GM18907 (cell line): ENCODE data around the gene EIF2B2.

ENCODE experiments used
- ATAC-seq: cut with Tn5 transposase; IDR thresholded peaks from one replicate; pipeline ENCODE4 v1.9.1; 2021; ENCODE audit warnings: mild to moderate bottlenecking, moderate library complexity; ENCODE audit not compliant: unreplicated experiment

Gene EIF2B2

DNA sequence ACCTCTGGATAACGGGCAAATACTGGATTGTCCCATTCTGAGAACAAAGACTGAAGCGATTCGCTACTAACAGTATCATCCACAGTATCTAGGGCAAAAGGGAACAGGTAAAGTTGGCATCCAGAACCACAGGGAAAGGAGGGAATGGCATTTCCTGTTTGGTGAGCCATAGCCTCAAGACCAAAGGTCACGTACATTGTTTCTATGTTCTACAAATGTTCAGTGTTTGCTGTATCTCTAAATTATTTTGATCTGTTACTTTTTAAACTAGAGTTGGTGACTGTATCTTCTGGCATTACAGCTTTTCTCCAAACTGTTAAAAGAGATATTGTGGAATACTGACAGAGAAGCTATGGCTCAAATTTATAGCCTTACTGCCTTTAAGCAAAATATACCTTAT is 38.9 kb downstream of the EIF2B2 start:
- no peak for ATAC-seq

DNA sequence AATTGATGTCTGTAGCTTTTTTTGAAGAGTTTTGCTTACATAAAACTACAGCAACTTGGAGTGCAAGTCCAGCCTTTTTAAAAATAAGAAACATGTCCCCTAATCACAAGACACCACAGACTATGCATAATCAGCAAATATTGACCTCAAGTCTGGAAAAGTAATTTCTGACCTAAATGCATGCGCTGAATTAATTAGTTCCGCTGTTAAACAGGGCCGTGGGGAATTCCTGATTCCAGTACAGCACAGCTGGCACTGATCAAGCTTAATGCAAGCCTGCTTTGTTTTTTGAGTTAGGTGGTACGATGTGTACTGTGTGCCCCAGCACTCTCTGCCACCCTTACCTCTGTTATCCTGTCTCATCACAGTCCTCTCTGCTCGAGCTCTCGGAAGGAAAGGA is 39.3 kb downstream of the EIF2B2 start:
- ATAC-seq, result no peak

DNA sequence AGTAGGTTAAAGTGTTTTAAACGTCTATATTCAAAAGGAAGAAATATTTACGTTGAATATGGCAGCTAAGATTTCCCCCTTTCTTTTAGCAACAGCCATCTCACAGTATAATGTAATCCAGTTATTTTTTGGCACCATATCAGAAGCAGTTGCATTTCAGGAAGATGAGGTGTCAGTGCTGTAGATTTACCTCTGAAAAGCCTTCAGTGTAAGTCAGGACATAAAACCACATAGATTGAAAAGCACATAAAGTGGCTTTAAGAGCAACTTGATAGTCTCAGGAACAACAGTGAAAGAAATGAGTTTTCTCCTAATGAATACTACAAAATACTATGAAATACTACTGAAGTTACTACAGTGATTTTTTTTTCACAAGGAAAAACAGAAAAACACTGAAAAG is 41.6 kb downstream of the EIF2B2 start:
- ATAC-seq, result no peak

DNA sequence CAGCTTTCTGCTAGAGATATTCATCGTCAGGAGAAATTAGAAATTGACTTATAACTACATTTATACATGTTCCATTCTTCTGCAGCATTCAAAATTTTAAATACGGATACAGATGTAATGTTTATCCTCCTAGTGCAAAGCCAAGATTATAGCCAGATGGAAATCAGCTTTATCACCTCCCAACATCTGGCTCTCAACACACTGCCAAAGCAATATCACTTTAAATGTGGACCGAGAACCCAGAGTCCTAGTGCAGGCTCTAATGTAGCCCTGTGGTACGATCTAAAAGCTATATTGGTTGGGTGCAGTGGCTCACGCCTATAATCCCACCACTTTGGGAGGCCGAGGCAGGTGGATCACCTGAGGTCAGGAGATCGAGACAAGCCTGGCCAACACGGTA is 42.0 kb downstream of the EIF2B2 start:
- no peak for ATAC-seq

DNA sequence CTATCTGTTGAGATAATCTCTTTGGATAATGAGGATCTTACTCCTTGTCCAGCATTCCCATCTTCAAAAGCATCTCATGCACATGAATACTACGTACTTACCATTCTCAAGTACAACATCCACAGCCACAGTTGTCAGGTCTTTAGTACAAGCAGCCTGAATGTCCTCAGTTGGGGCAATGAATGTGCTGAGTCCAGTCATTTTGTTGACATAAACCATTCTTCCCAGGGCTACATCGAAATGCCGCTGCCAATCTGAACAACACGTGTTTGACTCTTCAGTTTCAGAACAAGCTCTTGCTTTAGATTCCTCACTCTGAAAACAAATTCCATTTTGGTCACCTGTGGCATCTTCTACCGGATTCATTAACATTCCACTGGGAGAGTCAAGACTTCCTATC is 43.6 kb downstream of the EIF2B2 start:
- no peak for ATAC-seq

DNA sequence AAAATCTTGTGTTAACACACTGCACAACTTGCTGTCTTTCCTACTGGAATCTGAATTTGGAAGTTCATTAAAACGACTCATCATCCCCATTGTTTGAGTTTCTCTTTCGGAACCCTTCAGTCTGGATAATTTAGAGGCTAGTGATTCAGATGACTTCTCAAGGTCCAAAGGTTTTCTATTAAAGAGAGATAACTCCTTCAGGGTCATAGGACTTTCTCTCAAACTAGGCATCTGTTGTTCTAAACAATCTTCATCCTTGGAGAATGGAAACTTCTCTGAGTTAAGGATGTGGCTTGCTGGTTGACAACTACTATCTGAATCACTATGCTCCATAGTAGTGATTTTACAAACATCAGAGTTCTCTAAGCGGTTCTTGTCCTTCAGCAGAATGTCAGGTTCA is 44.2 kb downstream of the EIF2B2 start:
- no peak for ATAC-seq

DNA sequence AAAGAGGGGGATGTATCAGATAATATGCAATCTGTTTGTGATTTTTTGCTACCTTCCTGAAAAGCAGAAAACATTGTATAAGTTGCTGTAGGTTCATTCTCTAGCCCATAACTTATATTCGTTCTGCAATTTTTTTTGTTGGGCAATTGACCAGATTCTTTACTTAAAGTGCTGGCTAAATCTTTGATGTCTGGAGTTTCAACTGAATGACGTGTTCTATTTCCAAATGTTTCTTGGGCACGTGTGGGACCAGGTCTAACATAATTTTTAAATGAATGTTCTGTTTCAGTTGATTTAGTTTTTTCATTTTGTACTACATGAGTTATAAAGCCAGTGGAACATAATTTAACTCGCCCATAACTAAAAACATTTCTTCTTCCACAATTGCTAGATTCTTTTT is 44.8 kb downstream of the EIF2B2 start:
- ATAC-seq, result no peak

DNA sequence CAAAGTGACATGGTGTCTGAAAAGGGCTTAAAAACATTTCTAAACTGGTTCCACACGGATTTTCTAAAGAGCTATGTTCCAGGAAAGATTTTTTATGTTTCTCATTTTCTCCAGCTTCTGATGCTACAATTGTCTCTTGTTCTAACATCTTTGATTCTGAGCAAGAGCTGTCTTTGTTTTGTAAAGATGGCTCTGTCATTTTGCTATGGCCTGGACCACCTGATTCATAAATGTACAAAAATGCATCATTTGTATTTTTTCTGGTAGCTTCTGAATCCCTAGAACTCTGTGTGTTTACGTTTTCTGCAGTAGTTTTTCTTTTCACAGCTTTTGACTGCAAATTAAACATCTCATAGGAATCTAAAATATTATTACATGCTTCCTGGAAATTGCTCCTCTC is 45.4 kb downstream of the EIF2B2 start:
- ATAC-seq, result no peak

DNA sequence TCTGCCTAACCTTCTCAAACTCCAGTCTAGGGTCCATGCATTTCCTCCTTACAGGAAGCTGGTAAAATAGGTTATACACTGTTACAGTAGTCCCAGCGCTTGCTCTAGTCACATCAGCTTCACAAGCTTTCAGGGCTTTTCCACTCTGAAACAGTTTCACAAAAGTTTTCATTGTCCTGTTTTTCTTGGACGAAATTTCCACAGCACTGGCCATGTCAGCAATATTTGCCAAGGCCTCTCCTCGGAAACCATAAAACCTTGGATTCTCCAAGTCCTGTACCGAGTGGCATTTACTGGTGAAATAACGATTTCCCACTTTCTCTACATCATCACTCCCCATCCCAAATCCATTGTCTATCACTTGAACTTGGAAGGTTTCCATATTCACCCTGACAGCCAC is 46.4 kb downstream of the EIF2B2 start:
- no peak for ATAC-seq

DNA sequence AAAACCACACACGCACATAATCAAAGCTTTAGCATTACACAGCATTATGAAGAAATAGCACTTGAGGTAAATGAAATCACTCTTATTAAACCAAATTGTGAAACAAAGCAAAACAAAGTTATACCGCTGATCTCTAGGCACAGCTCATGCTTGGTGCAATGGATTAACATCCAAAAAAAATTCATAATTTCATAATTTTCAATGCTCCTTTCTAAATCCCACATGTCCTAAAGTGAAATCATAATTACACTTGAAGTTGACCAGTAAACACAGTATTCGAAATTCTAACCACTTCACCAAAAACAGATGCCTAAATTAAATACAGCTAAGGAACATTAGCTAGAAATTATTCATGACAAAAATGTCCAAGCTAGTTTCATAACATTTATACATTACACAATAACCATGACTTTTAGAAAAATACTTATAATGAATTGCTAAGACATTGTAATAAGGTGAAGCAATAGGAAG is 47.0 kb downstream of the EIF2B2 start:
- ATAC-seq, result no peak

DNA sequence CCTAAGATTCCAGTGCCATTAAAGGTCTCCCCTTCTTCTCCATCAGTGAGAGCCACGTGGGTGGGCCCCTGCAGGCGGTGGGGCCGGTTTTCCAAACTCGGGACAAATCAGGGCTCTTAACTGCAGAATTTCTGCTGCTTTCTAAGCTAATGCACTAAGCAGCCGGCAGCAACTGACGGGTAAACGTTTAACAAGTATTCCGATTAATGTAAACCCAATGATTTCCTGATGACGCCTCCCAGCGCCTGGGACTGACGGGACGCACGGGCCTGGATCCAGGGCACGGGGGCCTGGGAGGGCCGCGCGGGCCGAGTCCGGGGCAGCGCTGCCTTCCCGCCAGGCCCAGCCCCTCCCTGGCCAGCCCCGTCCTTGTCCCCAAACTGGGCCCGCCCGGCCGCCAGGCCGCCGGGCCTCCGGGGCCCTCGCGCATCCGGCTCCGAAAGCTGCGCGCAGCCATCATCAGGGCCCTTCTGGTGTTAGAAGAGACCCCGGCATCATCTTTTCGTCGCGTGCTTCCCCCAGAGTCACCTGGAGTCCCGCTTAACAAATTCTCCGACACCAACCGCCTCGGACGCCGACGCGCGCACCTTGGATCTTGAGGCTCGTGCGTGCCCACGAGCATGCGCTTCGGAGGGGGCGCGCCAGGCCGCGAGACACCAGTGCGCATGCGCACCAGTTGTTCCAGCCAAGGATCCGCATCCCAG is 48.3 kb downstream of the EIF2B2 start, which contains the start of gene MLH3:
MLH3 (minus strand) TSS at position 616 of the 704 bp plus-strand sequence. CDS start 1,812 bp downstream, outside the sequence.
- peak; percentile 59 for ATAC-seq

DNA sequence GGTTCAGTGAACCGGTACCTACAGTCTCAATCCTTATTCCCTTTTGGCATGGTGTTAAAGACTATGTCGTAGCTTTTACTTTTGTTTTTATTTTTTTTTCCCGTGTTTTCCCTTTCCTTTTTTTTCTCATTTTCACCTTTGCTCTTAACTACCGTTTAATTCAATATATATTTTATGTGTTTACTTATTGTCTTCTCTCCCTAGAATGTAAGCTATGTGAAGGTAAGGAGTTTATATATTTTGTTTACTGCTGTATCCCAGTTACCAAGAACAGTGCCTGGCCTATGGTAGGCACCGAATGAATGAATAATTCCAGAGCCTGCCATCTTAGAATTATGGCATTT is 48.8 kb downstream of the EIF2B2 start:
- ATAC-seq, result no peak

DNA sequence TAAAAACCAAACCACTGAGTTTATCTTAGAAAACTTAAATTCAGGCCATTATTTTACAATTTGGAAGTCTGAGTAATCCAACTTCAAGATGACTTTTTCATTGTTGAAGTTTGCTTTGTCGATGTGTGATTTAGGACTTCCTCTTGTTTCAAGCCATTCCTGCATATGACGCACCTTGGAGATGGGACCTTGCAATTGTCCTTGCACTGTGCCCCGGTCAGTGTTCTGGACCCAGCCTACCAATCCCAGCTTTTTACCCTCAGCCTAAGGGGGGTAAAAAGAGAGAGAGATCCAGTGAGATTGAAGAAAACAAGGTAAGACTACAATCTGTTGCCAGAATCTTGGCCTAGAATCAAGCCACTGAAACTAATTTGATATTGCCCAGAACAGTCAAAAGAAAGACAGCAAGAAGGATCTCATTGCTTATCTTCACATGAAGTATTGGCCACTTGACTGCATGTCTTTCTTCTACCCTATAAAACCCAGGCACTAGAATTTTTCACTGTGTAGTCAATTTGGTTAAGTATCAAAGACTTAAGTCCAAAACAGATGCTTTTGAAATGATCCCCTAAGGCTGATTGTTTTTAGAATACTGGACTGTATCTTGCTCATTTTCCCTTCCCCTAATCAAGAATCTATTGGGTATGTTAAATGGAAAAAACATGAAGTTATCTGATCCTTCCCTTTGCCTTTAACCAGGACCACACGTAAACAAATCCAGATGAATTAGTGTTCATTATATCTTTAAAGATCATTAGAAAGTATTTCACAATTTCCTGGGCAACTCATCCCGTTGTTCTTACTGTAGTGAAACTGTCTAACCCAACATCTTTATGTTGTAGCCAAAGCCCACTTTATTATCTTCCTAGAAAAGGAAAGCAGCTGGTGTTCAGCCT is 50.9 kb downstream of the EIF2B2 start:
- ATAC-seq, result no peak

DNA sequence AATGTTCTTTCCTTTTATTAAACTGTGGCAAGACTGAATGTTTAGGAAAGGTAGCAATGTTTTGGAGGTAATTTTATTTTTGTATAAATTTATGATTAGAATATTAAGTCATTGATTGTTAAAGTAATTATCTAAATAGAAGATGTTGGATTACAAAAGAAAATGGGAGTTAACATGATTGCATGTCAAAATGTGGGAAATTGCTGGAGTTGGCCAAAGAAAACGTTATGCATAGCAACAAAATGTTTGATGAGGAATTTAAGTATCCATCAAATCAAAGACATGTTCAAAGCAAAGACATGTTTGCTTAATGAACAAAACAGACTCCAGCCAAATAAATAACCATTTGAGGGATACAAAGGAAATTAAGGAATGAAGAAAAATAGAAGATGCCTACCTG is 51.7 kb downstream of the EIF2B2 start:
- no peak for ATAC-seq

DNA sequence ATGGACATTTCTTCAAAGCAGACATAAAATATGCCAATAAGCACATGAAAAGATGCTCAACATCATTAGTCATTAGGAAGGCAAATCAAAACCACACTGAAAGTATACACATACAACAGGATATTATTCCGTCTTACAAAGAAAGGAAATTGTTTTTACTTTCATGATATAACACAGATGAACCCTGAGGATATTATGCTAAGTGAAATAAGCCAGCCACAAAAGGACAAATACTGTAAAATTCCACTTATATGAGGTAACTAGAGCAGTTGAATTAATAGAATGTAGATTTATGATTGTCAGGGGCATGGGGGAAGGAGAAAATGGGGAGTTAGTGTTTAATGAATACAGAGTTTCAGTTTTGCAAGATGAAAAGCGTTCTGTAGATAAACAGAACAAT is 56.9 kb downstream of the EIF2B2 start:
- ATAC-seq, result no peak

DNA sequence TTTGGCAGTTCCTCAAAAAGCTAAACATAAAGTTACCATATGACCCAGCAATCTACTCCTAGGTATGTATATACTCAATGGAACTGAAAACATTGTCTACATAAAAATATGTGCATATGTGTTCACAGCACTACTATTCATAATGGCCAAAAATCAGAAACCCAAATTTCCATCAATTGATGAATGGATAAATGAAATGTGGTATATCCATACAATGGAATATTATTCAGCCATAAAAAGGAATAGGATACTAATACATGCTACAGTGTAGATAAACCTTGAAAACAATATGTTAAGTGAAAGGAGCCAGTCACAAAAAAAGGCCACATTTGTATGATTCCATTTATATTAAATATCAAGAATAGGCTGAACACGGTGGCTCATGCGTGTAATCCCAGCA is 57.7 kb downstream of the EIF2B2 start:
- ATAC-seq, result no peak
